A549 (cell line): ENCODE measurements around the gene ADRA2A.

Experiments used
- CTCF ChIP-seq: fragments of >200 bp; sonication (Bioruptor Twin); formaldehyde crosslinking; IDR thresholded peaks from 3 replicates; pipeline ENCODE4 v1.5.1; 2016
- EP300 ChIP-seq, 2 experiments: fragments of >200 bp; sonication (Bioruptor Twin); formaldehyde crosslinking; IDR thresholded peaks; 2 replicates in 1 of 2; 3 replicates in 1 of 2; pipeline ENCODE4 v1.6.1; 2016 to 2017
- FOXS1 ChIP-seq: fragments of 250-450 bp; sonication (Bioruptor Pico); IDR thresholded peaks from 2 replicates; pipeline ENCODE4 v1.5.0; 2020; ENCODE audit warnings: mild to moderate bottlenecking, moderate library complexity
- JUN ChIP-seq, 2 experiments: fragments of >200 bp; sonication (Bioruptor Twin); formaldehyde crosslinking; IDR thresholded peaks; 2 replicates in 1 of 2; 3 replicates in 1 of 2; pipeline ENCODE4 v1.6.1; 2016 to 2017
- KDM1A ChIP-seq: fragments of 200-600 bp; sonication (generic); IDR thresholded peaks from 2 replicates; pipeline ENCODE4 v1.6.1; 2016; ENCODE audit warnings: low read depth, mild to moderate bottlenecking
- MAX ChIP-seq: IDR thresholded peaks from 2 replicates; pipeline ENCODE4 v1.6.1; 2012
- POLR2A ChIP-seq: IDR thresholded peaks from 2 replicates; pipeline ENCODE4 v1.6.1; 2012; ENCODE audit warnings: mild to moderate bottlenecking, low read length
- RCOR1 ChIP-seq: fragments of 150-350 bp; IDR thresholded peaks from 2 replicates; pipeline ENCODE4 v1.6.1; 2014; ENCODE audit warnings: antibody characterized with exemption, low read length, low read depth
- REST ChIP-seq: fragments of 200-600 bp; sonication (generic); IDR thresholded peaks from 2 replicates; pipeline ENCODE4 v1.6.1; 2016; ENCODE audit warnings: antibody characterized with exemption, mild to moderate bottlenecking, moderate library complexity

GRCh38 chr10:111129363-111129762 lies 52.5 kb downstream of the ADRA2A start:
- no peak for TF ChIP-seq CTCF
- TF ChIP-seq POLR2A = no peak
- TF ChIP-seq REST = no peak
- TF ChIP-seq RCOR1 = no peak
- no peak for TF ChIP-seq MAX
- TF ChIP-seq KDM1A = no peak
- TF ChIP-seq EP300 (IDR thresholded peaks at IDR 0.05) = no peak
- TF ChIP-seq FOXS1 (CRISPR knock-in tag) = no peak
- no peak for TF ChIP-seq JUN (IDR thresholded peaks at IDR 0.05)
